SJCRH30 (cell line): ENCODE measurements around the gene OSBPL10. TPM values are rescaled to one million over a fixed set of nuclear protein-coding genes. Genes with fewer than 3 reads are reported as not detected.
"Not testable (repeated sequence)": the region's sequence is repeated elsewhere in the genome, so short reads cannot be mapped to it uniquely, and the experiment has no call there.

ENCODE experiments used
- DNase-seq, 2 experiments: peaks; one replicate each; pipeline ENCODE4 v3.0.0-alpha.2; 2015 to 2020
- H3K27ac ChIP-seq: fragments of 250-450 bp; sonication (Bioruptor Pico); 2 replicates; pipeline ENCODE4 v1.5.1; 2020; ENCODE audit warnings: mild to moderate bottlenecking, moderate library complexity
- H3K27me3 ChIP-seq: fragments of 250-450 bp; sonication (Bioruptor Pico); 2 replicates; pipeline ENCODE4 v1.5.1; 2020; ENCODE audit warnings: mild to moderate bottlenecking, moderate library complexity
- H3K36me3 ChIP-seq: fragments of 250-450 bp; sonication (Bioruptor Pico); 2 replicates; pipeline ENCODE4 v1.5.1; 2020; ENCODE audit warnings: mild to moderate bottlenecking, moderate library complexity
- H3K4me1 ChIP-seq: fragments of 250-450 bp; sonication (Bioruptor Pico); 2 replicates; pipeline ENCODE4 v1.5.1; 2020; ENCODE audit warnings: mild to moderate bottlenecking, moderate library complexity
- H3K4me3 ChIP-seq: fragments of 250-450 bp; sonication (Bioruptor Pico); 2 replicates; pipeline ENCODE4 v1.5.1; 2020; ENCODE audit warnings: mild to moderate bottlenecking, moderate library complexity
- H3K9me3 ChIP-seq: fragments of 250-450 bp; sonication (Bioruptor Pico); replicated peaks from 2 replicates; pipeline ENCODE4 v1.5.1; 2020; ENCODE audit warnings: mild to moderate bottlenecking, moderate library complexity
- total RNA-seq: library from RNA; depleted of rRNA; stranded (reverse); fragments of >200 nt; shearing (Covaris generic); gene quantifications from 2 replicates; pipeline ENCODE4 v1.2.3, GENCODE V29; 2014

OSBPL10 gene
- total RNA-seq, 1 experiment from 2014 or later, result 2.0 TPM

GRCh38 chr3:31704591-31705179 lies 276.4 kb downstream of the OSBPL10 start:
- no peaks in the 10 kb centered on the region for H3K9me3 ChIP-seq
- no peak overlapping the region for H3K27ac ChIP-seq
- no peaks in the 10 kb centered on the region for H3K36me3 ChIP-seq
- no peak overlapping the region for H3K4me3 ChIP-seq
- H3K4me1 ChIP-seq, result no peaks in the 10 kb centered on the region
- H3K27me3 ChIP-seq, result no peaks in the 10 kb centered on the region
- DNase-seq, result no peak

DNA sequence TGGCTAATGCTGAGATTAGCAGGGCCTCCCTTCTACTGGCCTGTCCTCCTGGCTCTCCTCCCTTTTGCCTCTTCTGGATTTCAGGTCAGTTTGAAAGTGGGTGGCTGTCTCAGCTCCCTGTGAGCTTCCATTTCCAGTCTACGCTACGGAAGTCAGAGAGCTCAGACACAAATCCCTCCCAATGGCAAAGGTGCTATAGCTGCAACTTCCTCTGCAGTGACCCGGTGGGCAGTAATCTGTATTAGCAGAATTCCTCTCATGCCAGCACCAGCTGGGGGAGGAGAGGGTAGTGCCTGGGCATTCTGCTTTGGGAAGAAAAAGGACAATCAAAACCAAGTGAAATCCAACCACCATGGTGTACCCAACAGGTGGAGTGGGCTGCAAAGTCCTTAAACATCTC lies 276.9 kb downstream of the OSBPL10 start:
- Histone ChIP-seq H3K27ac (no peak overlapping the region), H3K4me1 (no peaks in the 10 kb centered on the region)

GRCh38 chr3:31701286-31701685 lies 279.8 kb downstream of the OSBPL10 start:
- H3K36me3 ChIP-seq, result no peaks in the 10 kb centered on the region

More for the DNA sequence above, 276.9 kb downstream of the OSBPL10 start:
- Histone ChIP-seq H3K36me3 (no peaks in the 10 kb centered on the region), H3K27me3 (no peaks in the 10 kb centered on the region), H3K4me3 (no peak overlapping the region), H3K9me3 (no peaks in the 10 kb centered on the region)
- no peak for DNase-seq

DNA sequence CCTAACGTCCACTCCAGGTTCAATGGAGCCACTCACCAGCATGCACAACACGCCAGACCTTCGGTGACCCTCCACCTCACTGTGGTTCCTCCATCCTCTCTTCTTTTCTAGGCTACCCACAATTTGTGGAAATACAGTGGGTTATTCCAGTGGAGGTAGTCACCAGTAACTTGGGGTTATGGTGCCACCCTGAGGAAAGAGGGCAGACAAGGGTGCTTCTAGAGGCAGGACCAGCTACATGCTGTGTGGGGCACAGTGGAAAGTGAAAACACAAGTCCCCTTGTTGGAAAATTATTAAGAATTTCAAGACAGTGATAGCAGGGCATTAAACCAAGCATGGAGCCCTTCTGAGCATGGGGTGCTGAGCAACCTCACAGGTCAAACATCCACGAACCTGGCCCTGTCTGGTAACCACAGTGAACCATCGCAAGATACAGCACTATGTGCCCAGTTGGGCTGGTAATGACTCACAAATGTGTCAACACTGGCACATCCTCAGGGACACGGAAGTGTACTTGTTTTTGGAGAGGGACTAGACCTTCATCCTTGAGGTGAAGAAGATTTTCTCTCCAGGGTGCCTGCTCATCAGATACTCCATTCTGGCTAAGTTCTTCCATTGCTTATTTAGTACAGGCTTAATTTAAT lies 281.6 kb downstream of the OSBPL10 start:
- Histone ChIP-seq H3K4me1 (no peaks in the 10 kb centered on the region), H3K27me3 (no peaks in the 10 kb centered on the region), H3K27ac (no peak overlapping the region), H3K4me3 (no peak overlapping the region), H3K9me3 (no peaks in the 10 kb centered on the region), H3K36me3 (no peaks in the 10 kb centered on the region)
- DNase-seq, result no peak

More at GRCh38 chr3:31701286-31701685, 279.8 kb downstream of the OSBPL10 start:
- no peaks in the 10 kb centered on the region for H3K9me3 ChIP-seq
- H3K4me1 ChIP-seq, result no peaks in the 10 kb centered on the region
- DNase-seq, result no peak
- H3K4me3 ChIP-seq, result no peak overlapping the region
- no peaks in the 10 kb centered on the region for H3K27me3 ChIP-seq
- no peak overlapping the region for H3K27ac ChIP-seq

GRCh38 chr3:31696815-31697548 lies 284.1 kb downstream of the OSBPL10 start:
- Histone ChIP-seq H3K4me1 (no peaks in the 10 kb centered on the region), H3K4me3 (no peak overlapping the region), H3K36me3 (no peaks in the 10 kb centered on the region), H3K27ac (no peak overlapping the region), H3K27me3 (no peaks in the 10 kb centered on the region), H3K9me3 (no peaks in the 10 kb centered on the region)
- DNase-seq, result no peak

DNA sequence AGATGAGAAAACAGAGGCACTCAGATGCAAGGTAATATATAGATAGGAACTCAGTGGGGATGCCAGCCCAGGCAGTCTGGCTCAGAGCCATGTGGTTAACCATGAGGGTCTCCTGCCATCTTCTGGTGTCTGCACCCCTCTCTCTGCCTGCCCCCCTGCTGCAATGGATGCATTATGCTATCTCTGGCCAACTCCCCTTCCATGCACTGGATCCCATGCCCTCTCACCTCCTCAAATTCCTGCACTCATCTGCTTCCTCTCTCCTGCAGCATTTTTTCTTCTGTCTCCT lies 285.1 kb downstream of the OSBPL10 start:
- no peak for DNase-seq
- H3K4me3 ChIP-seq, result no peak overlapping the region
- H3K36me3 ChIP-seq, result no peaks in the 10 kb centered on the region
- H3K27me3 ChIP-seq, result no peaks in the 10 kb centered on the region
- H3K4me1 ChIP-seq, result no peaks in the 10 kb centered on the region
- no peaks in the 10 kb centered on the region for H3K9me3 ChIP-seq
- no peak overlapping the region for H3K27ac ChIP-seq

GRCh38 chr3:31695280-31696008 lies 285.6 kb downstream of the OSBPL10 start:
- peak in 1 of 2 experiments; percentile 2 for DNase-seq
- Histone ChIP-seq H3K36me3 (no peaks in the 10 kb centered on the region), H3K9me3 (no peaks in the 10 kb centered on the region), H3K4me3 (no peak overlapping the region), H3K27me3 (no peaks in the 10 kb centered on the region), H3K4me1 (no peaks in the 10 kb centered on the region), H3K27ac (no peak overlapping the region)

GRCh38 chr3:31693346-31693745 lies 287.7 kb downstream of the OSBPL10 start:
- Histone ChIP-seq H3K36me3 (no peaks in the 10 kb centered on the region), H3K4me1 (no peaks in the 10 kb centered on the region), H3K27ac (no peak overlapping the region), H3K9me3 (no peaks in the 10 kb centered on the region), H3K27me3 (no peaks in the 10 kb centered on the region), H3K4me3 (no peak overlapping the region)
- DNase-seq, result no peak

DNA sequence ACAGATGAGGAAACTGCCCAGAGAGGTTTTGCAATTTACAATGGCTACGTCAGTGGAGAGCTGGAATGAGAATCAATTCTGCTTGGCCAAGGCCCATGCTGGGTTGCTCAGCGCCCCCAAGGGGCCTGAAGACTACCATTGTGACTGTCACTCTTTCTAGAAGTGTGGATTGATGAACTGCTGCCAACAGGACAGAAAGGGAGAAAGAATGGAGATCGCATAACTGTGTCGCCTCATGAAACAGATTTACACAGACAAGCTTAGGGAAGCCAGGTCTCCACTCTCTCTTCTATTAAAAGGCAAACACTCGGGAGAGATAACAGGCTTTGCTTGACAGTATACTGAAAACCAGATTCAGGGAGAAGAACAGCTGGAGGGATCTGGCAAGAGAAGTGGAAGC lies 288.3 kb downstream of the OSBPL10 start:
- DNase-seq, result no peak
- Histone ChIP-seq H3K4me3 (no peak overlapping the region), H3K9me3 (no peaks in the 10 kb centered on the region), H3K27ac (no peak overlapping the region), H3K36me3 (no peaks in the 10 kb centered on the region), H3K27me3 (no peaks in the 10 kb centered on the region), H3K4me1 (no peaks in the 10 kb centered on the region)

GRCh38 chr3:31690771-31691170 lies 290.3 kb downstream of the OSBPL10 start:
- Histone ChIP-seq H3K27ac (no peak overlapping the region), H3K9me3 (no peaks in the 10 kb centered on the region), H3K4me3 (no peak overlapping the region), H3K36me3 (no peaks in the 10 kb centered on the region), H3K27me3 (no peaks in the 10 kb centered on the region), H3K4me1 (no peaks in the 10 kb centered on the region)
- DNase-seq, result no peak

DNA sequence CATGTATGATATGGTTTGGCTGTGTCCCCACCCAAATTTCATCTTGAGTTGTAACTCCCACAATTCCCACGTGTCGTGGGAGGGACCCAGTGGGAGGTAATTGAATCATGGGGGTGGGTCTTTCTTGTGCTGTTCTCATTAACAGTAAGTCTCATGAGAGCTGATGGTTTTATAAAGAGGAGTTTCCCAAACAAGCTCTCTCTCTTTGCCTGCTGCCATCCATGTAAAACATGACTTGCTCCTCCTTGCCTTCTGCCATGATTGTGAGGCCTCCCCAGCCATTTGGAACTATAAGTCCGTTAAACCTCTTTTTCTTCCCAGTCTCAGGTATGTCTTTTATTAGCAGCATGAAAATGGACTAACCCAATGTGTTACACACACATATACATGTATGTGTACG lies 291.5 kb downstream of the OSBPL10 start:
- H3K9me3 ChIP-seq, DNase-seq, H3K27me3 ChIP-seq, H3K36me3 ChIP-seq, H3K4me1 ChIP-seq, H3K27ac ChIP-seq, H3K4me3 ChIP-seq: not testable (repeated sequence)

GRCh38 chr3:31688984-31689383 lies 292.1 kb downstream of the OSBPL10 start:
- Histone ChIP-seq H3K27ac (no peak overlapping the region), H3K36me3 (no peaks in the 10 kb centered on the region), H3K4me3 (no peak overlapping the region), H3K27me3 (no peaks in the 10 kb centered on the region), H3K9me3 (no peaks in the 10 kb centered on the region), H3K4me1 (no peaks in the 10 kb centered on the region)
- no peak for DNase-seq

- no peaks in the 10 kb centered on the region for H3K4me1 ChIP-seq
- no peaks in the 10 kb centered on the region for H3K36me3 ChIP-seq
- no peak overlapping the region for H3K27ac ChIP-seq
- no peaks in the 10 kb centered on the region for H3K27me3 ChIP-seq
- no peak for DNase-seq
- no peaks in the 10 kb centered on the region for H3K9me3 ChIP-seq
- H3K4me3 ChIP-seq, result no peak overlapping the region
Observed at GRCh38 chr3:31687020-31687802, 293.9 kb downstream of the OSBPL10 start.

DNA sequence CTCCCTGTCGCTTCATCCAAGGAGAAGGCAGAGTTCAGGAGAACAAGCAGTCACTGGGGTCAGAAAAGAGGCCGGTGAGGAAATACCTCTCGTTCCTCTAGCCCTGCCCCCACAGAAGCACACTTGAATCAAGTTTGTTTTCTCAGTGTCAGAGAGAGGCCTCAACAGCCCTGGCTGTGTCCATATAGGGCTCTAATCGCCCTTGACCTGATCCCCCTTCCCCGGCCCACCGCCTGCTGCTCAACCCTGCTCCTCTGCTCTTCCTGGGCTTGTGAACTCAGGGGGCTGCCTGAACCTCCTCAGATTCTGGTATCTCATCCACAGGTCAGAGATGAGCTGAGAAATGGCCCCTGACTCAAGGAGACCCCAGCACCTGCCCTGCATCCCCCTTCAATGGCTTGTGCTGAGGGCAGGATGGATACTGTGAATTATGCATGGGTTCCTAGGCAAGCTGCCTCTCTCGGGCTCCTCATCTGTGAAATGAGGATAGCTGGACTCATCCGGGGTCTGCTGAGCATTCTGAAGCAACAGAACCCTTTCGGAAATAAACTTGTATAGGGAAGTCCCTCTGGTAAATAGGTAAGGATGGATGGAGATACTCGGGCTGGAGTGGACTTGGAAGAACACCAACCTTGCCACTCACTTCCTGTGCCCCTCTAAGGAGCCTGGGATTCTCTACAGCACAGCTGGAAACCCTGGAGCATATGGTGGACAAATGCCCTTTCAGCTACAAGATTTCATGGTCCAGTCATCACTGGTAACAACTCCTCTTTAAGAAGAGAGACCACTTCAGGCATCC lies 300.8 kb downstream of the OSBPL10 start:
- Histone ChIP-seq H3K9me3 (no peaks in the 10 kb centered on the region), H3K27ac (no peak overlapping the region), H3K4me1 (no peaks in the 10 kb centered on the region), H3K4me3 (no peak overlapping the region), H3K27me3 (no peaks in the 10 kb centered on the region), H3K36me3 (no peaks in the 10 kb centered on the region)
- no peak for DNase-seq
